Activated CD8-positive, alpha-beta memory T cell treated with anti-CD3 and anti-CD28 coated beads for 4 hours (primary cell): Measurements from ENCODE around the gene AFF1.
"Not testable (repeated sequence)": the region's sequence is repeated elsewhere in the genome, so short reads cannot be mapped to it uniquely, and the experiment has no call there.

ENCODE experiments used
- DNase-seq, 2 donors: peaks; one replicate each; pipeline ENCODE4 v3.0.0-alpha.2; 2020; ENCODE audit warnings: low read depth in 2 of 2

The AFF1 gene

GRCh38 chr4:87011340-87012034 lies 76.7 kb downstream of the AFF1 start:
- no peak for DNase-seq

GRCh38 chr4:87012265-87012953 lies 77.6 kb downstream of the AFF1 start:
- no peak for DNase-seq

DNA sequence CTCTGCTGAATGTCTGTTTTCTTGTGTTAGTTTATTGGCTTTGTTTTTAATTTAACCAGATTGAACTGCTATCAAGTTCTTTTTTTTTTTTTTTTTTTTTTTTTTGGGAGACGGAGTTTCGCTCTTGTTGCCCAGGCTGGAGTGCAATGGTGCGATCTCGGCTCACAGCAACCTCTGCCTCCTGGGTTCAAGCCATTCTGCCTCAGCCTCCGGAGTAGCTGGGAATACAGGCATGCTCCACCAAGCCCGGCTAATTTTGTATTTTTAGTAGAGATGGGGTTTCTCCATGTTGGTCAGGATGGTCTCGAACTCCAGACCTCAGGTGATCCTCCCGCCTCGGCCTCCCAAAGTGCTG lies 78.1 kb downstream of the AFF1 start:
- DNase-seq = not testable (repeated sequence)

GRCh38 chr4:87014284-87014782 lies 79.5 kb downstream of the AFF1 start:
- no peak for DNase-seq

- no peak for DNase-seq
These were observed 80.6 kb downstream of the AFF1 start for GRCh38 chr4:87015416-87015815.

DNA sequence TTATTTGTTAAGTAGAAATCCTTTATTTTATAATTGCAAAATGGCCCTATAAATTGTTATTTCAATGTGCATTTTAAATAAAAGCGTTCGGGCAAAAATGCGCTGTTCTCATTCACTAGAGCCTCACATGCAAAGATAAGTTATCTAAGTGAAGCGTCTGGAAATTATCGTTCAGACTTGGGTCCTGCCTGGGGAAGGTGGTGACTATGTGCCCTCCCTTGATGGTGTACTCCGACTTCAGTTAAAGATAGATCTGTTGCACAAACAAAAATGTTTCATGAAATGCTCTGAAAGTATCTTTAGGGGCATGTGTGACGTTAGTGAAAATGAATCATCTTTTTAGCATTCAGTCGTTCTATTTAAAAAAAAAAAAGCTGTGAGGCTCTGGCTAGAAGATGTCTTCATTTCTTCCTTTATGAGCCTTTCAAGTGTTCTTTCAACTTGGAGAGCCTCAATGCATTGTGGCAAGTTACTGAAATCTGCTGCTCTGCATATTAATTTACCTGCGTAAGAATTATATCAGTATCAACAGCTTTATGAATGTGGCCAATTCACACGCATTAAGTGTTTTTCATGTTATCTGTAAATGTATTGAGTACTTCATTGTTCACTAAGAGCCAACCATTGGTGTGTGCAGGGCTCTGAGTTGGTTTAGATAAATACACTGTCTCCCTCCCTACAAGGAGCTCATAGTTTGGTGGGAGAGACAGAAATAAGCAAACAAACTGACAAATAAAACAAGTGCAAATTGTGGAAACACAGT lies 83.0 kb downstream of the AFF1 start:
- no peak for DNase-seq

DNA sequence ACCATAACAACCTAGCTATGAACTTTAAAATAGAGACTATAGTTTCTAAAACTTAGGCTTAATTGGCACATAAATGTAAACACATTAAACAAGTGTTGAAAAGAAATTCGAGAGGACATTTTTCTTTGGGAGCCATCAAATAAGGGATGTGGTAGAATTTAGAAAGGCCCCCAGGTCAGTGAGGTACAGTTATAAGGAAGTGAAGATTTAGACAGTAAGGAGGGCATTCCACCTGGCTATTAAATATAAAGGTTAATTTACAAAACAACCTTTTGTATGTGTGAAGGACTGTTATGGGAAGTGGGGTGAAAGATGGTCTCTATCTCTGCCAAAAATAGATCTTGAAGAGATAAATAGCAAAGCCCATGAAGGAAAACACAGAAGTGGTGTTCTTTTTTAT lies 83.9 kb downstream of the AFF1 start:
- no peak for DNase-seq

DNA sequence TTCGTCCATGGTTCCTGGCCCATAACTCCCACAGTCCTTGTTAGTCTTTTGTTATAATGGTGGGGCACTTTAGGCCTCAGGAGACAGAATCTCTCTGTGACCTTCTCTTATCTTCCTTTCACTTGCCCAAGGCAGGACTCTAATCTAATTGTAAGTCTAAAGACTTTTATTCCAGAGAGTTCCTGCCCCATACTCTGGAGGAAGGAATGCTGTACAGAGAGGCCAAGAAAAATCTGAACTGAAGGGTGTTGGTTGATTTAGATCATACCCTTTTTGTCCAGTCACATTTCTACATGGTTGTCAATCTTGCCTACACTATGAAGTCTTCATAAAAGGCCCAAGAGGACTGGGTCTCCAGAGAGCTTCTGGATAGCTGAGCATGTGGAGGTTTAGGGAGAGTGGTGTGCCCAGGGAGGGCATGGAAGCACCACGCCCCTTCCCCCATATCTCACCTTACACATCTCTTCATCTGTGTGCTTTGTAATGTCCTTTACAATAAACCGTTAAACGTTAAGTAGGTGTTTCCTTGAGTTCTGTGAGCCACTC lies 84.5 kb downstream of the AFF1 start:
- DNase-seq = no peak

- no peak for DNase-seq
These were observed 85.1 kb downstream of the AFF1 start for GRCh38 chr4:87019898-87020297.

DNA sequence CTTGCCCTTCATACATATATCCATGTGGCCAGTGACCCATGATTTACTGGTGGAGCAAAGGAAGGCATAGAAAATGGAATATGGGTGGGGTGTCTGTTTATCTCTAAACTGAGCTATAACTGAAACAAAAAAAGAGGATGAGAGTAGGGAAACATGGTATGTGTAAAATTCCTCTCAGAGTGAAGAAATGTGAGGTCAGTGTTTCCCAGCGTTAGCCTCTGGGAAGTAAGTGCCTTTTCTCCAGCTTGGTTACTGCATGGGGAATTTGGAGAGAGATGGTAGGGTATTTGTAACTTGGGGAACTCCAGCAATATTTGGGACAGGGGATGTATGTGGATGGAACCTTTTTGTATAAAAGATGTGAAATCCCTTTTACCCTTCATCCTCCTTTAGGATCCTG lies 89.4 kb downstream of the AFF1 start:
- DNase-seq = no peak

- no peak for DNase-seq
These were observed 90.3 kb downstream of the AFF1 start for GRCh38 chr4:87025023-87025613.

GRCh38 chr4:87025614-87026041 lies 90.8 kb downstream of the AFF1 start:
- DNase-seq = no peak

GRCh38 chr4:87026800-87027495 lies 92.1 kb downstream of the AFF1 start:
- DNase-seq = no peak

DNA sequence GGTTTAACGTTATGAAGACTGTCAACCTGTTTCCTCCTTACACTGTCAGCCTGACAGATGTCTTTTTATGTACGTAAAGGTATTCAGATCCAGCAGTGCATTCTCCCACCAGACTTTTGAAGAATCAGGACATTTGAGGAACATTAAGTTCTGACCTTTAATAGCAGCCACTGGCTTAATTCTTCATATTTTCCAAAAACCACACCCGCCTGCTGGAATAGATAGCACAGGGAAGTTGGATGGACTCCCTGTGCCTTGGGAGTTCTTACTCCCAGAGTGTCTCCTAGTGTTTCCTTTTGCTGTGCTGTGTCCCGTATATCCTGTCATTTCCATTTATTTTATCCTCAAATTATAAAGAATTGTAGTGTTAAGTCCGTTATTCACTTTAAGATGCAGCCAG lies 94.5 kb downstream of the AFF1 start:
- DNase-seq = no peak

- DNase-seq = no peak
These were observed 95.3 kb downstream of the AFF1 start for GRCh38 chr4:87030124-87030523.

DNA sequence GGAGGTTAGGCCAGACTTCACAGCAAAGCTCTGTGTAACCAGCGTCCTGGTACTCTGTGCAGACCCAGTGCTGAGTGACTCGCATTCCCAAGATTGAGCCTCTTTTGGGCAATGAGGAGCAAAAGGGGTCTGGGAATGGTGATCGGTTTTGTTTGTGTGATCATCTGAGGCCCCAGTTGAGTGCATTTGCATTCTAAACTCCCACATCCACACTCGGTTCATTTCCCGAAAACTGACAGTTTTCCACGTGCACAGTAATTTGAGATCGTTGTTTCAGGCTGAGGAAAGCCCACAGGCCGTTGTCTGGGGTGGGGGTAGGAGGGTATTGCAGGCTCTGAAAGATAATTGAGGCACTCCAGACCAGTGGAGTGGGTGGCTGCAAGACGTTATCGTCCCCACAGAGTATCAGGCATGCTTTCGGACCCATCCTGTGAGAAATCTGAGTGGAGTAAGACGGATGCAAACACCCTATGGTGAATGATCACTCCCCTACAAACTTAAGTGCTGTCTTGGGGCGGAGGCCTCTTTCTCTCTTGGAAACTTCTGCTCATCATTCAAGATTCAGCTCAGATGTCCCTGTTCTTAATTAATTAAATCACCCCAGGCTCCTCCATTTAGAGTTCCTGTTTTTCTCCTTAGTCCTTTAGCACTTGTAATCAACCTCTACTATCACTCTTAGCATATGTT lies 96.1 kb downstream of the AFF1 start:
- DNase-seq = no peak

DNA sequence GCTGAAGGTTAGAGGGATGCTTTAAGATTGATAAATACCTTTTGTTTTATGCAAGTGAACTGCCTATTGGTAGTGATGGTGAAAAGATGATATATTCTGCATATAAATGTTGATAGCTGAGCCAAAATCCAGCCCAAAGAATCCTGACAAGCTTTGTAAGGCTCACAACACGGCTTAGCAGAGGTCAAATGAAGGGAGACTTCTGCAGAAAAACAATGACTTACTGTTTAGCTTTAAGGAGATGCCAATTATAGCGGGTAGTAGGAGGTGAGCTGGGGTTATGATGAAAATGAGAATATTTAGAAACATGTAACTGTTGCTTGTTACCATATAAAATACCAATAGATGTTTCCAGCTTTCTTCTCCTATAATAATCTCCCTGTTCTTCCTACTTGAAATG lies 97.1 kb downstream of the AFF1 start:
- no peak for DNase-seq

DNA sequence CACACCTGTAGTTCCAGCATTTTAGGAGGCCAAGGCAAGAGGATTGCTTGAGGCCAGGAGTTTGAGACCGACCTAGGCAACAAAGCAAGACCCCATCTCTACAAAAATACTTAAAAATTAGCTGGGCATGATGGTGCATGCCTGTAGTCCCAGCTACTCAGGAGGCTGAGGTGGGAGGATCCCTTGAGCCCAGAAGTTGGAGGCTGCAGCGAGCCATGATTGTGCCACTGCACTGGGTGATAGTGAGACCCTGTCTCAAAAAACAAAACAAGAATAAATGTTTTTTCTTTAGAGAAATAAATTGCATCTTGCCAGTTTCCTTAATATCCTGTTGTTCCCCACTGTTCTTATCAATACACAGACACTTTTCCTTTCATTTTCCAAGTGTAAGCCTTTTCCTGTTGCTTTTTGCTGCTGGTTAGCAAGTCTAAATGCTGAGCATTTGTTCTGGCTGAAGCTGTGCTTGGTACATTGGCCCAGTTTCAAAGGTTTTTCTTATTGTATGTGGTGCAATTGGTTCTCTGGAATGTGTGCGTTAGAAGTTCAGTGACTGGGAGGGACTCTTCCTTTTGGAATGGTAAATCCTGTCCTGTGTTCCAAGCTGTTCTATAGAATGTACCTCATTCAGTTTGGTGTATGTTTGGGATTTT lies 98.2 kb downstream of the AFF1 start:
- DNase-seq = no peak

- DNase-seq = no peak
These were observed 99.1 kb downstream of the AFF1 start for GRCh38 chr4:87033902-87034301.

- DNase-seq = no peak
These were observed 99.7 kb downstream of the AFF1 start for GRCh38 chr4:87034527-87034926.
